IMR-90 (cell line): ENCODE data around the gene KRTAP5-4. TPM values are rescaled to one million over a fixed set of nuclear protein-coding genes. Genes with fewer than 3 reads are reported as not detected.

Source experiments
- ATAC-seq: fragments of 200-7000 bp; cut with Tn5 transposase; 2 replicates; pipeline ENCODE4 v1.9.1; 2020; ENCODE audit warnings: low read depth, mild to moderate bottlenecking, moderate library complexity
- BruUV-seq: library from RNA; stranded (reverse); fragments of 400-500 nt; replicated peaks from 2 replicates; lab custom pipeline; 2021; lab: Mats Ljungman, UMichigan
- CTCF ChIA-PET: fragments of 300-600 bp; formaldehyde crosslinking; extraction: SDS; loops from one replicate; lab custom pipeline; 2021; ENCODE audit warnings: antibody characterized with exemption; lab: Yijun Ruan, JAX
- POLR2A ChIA-PET: fragments of 300-600 bp; sonication (Branson Sonifier 250); formaldehyde crosslinking; loops from one replicate; lab custom pipeline; 2022; ENCODE audit warnings: antibody characterized with exemption; ENCODE audit not compliant: unreplicated experiment; lab: Charles Lee
- DNase-seq: peaks from one replicate; pipeline ENCODE4 v3.0.0; 2013
- H2AFZ ChIP-seq: replicated peaks from 2 replicates; pipeline ENCODE3; 2013; ENCODE audit warnings: low read length, mild to moderate bottlenecking; ENCODE audit not compliant: poor library complexity
- H2AK5ac ChIP-seq: 2 replicates; pipeline ENCODE4 v1.6.1; 2013; ENCODE audit warnings: low read depth, low read length, inconsistent platforms
- H2AK9ac ChIP-seq: replicated peaks from 2 replicates; pipeline ENCODE3; 2013; ENCODE audit warnings: mild to moderate bottlenecking, low read depth, low read length, moderate library complexity; ENCODE audit not compliant: poor library complexity
- H2BK120ac ChIP-seq: 2 replicates; pipeline ENCODE4 v1.6.1; 2013; ENCODE audit warnings: low read depth, low read length, inconsistent platforms
- H2BK15ac ChIP-seq: 3 replicates; pipeline ENCODE4 v1.6.1; 2013; ENCODE audit warnings: low read depth, low read length, inconsistent platforms
- H2BK20ac ChIP-seq: 2 replicates; pipeline ENCODE4 v1.6.1; 2013; ENCODE audit warnings: low read depth, mild to moderate bottlenecking, inconsistent platforms, low read length, moderate library complexity
- H2BK5ac ChIP-seq: 2 replicates; pipeline ENCODE4 v1.6.1; 2013; ENCODE audit warnings: mild to moderate bottlenecking, low read depth, low read length, inconsistent platforms; ENCODE audit not compliant: poor library complexity, severe bottlenecking
- H3K14ac ChIP-seq: replicated peaks from 2 replicates; pipeline ENCODE4 v1.6.1; 2013; ENCODE audit warnings: low read depth, low read length, inconsistent platforms
- H3K18ac ChIP-seq: 2 replicates; pipeline ENCODE4 v1.6.1; 2013; ENCODE audit warnings: low read depth, low read length, control low read depth
- H3K23ac ChIP-seq: 2 replicates; pipeline ENCODE4 v1.6.1; 2013; ENCODE audit warnings: low read depth, low read length, inconsistent platforms
- H3K27ac ChIP-seq: 2 replicates; pipeline ENCODE4 v1.5.1; 2013; ENCODE audit warnings: mild to moderate bottlenecking, control low read depth, low read length; ENCODE audit not compliant: insufficient read depth
- H3K27me3 ChIP-seq: 2 replicates; pipeline ENCODE4 v1.6.1; 2013; ENCODE audit warnings: low read length; ENCODE audit not compliant: control insufficient read depth, insufficient read depth
- H3K36me3 ChIP-seq: 2 replicates; pipeline ENCODE4 v1.6.1; 2013; ENCODE audit warnings: low read length, mixed read lengths; ENCODE audit not compliant: control insufficient read depth, insufficient read depth
- H3K4ac ChIP-seq: 2 replicates; pipeline ENCODE4 v1.6.1; 2013; ENCODE audit warnings: low read depth, low read length, inconsistent platforms
- H3K4me1 ChIP-seq: 2 replicates; pipeline ENCODE4 v1.6.1; 2013; ENCODE audit warnings: low read length, mixed read lengths; ENCODE audit not compliant: control insufficient read depth, insufficient read depth
- H3K4me2 ChIP-seq: 2 replicates; pipeline ENCODE4 v1.6.1; 2013; ENCODE audit warnings: low read depth, mild to moderate bottlenecking, control low read depth, low read length, moderate library complexity
- H3K4me3 ChIP-seq: 2 replicates; pipeline ENCODE4 v1.5.1; 2013; ENCODE audit warnings: low read depth, mild to moderate bottlenecking, control low read depth, low read length, moderate library complexity; ENCODE audit not compliant: insufficient read depth
- H3K56ac ChIP-seq: 2 replicates; pipeline ENCODE4 v1.6.1; 2013; ENCODE audit warnings: low read length, inconsistent platforms; ENCODE audit not compliant: insufficient read depth; ENCODE audit errors: extremely low read depth
- H3K79me1 ChIP-seq, 2 experiments: 2 replicates each; pipeline ENCODE4 v1.6.1; 2013; ENCODE audit warnings: low read length in 2 of 2, inconsistent platforms in 1 of 2, low read depth in 1 of 2
- H3K9ac ChIP-seq: 2 replicates; pipeline ENCODE4 v1.6.1; 2013; ENCODE audit warnings: low read depth, low read length, control low read depth
- H3K9me1 ChIP-seq: 2 replicates; pipeline ENCODE4 v1.6.1; 2013; ENCODE audit warnings: low read length, inconsistent platforms; ENCODE audit not compliant: insufficient read depth
- H3K9me3 ChIP-seq: 2 replicates; pipeline ENCODE4 v1.6.1; 2013; ENCODE audit warnings: low read length; ENCODE audit not compliant: control insufficient read depth, insufficient read depth
- H4K20me1 ChIP-seq: 2 replicates; pipeline ENCODE4 v1.6.1; 2013; ENCODE audit warnings: low read length, inconsistent platforms; ENCODE audit not compliant: insufficient read depth
- H4K5ac ChIP-seq: 2 replicates; pipeline ENCODE4 v1.6.1; 2013; ENCODE audit warnings: mild to moderate bottlenecking, low read depth, low read length, control low read depth
- H4K8ac ChIP-seq, 2 experiments: 2 replicates each; pipeline ENCODE4 v1.6.1; 2013; ENCODE audit warnings: low read depth in 2 of 2, low read length in 2 of 2, control low read depth in 1 of 2, inconsistent platforms in 1 of 2
- H4K91ac ChIP-seq: 2 replicates; pipeline ENCODE4 v1.6.1; 2013; ENCODE audit warnings: low read depth, low read length, inconsistent platforms; ENCODE audit not compliant: insufficient read depth
- SMC3 ChIP-seq: fragments of 150-350 bp; IDR thresholded peaks from 2 replicates; pipeline ENCODE4 v1.6.1; 2016; ENCODE audit warnings: low read depth, mild to moderate bottlenecking, antibody characterized with exemption, low read length, moderate library complexity
- WGBS, 2 experiments: methylation state at CpG; one replicate each; pipeline versions ENCODE4 v1.1.5 to v1.1.7; 2013; ENCODE audit warnings: missing lambda C conversion rate in 2 of 2; ENCODE audit not compliant: insufficient read length in 1 of 2; ENCODE audit errors: extremely low coverage in 2 of 2; 5-methylcytosine and 5-hydroxymethylcytosine counted together
- dilution Hi-C: fragments of 300-500 bp; cut with HindIII; formaldehyde crosslinking; loops from one replicate; pipeline ENCODE4 v1.14.3; 2018; ENCODE audit warnings: low sequenced_read_pairs; ENCODE audit not compliant: unreplicated experiment
- in situ Hi-C: fragments of 300-500 bp; cut with MboI; formaldehyde crosslinking; loops from 3 replicates; pipeline ENCODE4 v1.14.3; 2019; ENCODE audit warnings: low sequenced_read_pairs, inconsistent platforms, mixed read lengths
- intact Hi-C: fragments of 100-400 bp; cut with micrococcal nuclease; formaldehyde crosslinking; loops from 2 replicates; pipeline ENCODE4 v1.10.0; 2022
- polyA plus RNA-seq, 3 experiments: library from polyadenylated mRNA; depleted of rRNA; stranded (reverse); fragments of >200 nt; gene quantifications; 2 replicates each; pipeline ENCODE4 v1.2.3, GENCODE V29; 2012; ENCODE audit warnings: low replicate concordance in 1 of 3
- total RNA-seq: library from RNA; depleted of rRNA; stranded (reverse); fragments of >200 nt; gene quantifications from 2 replicates; pipeline ENCODE4 v1.2.3, GENCODE V29; 2012
- TF ChIP-seq, protein P1 (sequence below): fragments of 150-350 bp; IDR thresholded peaks from 2 replicates; pipeline ENCODE4 v1.6.1; 2017; ENCODE audit warnings: mild to moderate bottlenecking, antibody characterized with exemption, low read length, low read depth
- TF ChIP-seq, protein P2 (sequence below): fragments of 150-350 bp; IDR thresholded peaks from 2 replicates; pipeline ENCODE4 v1.6.1; 2016; ENCODE audit warnings: low read depth, mild to moderate bottlenecking, low read length, moderate library complexity, borderline replicate concordance

The KRTAP5-4 gene
- total and polyA plus RNA-seq, 2 of the 4 experiments (the other 2 are of a cell fraction): not detected

GRCh38 chr11:1573903-1574237, 48.1 kb downstream of the KRTAP5-4 start:
- Histone ChIP-seq H3K14ac (no peak overlapping the region), H2BK120ac (no peak overlapping the region), H2BK20ac (no peak overlapping the region), H3K9me3 (peaks cover 8% of the 10 kb centered on the region), H2BK5ac (no peak overlapping the region), H3K56ac (no peak overlapping the region), H3K4ac (no peak overlapping the region), H2AK5ac (no peak overlapping the region), H3K4me2 (no peak overlapping the region), H2AFZ (peak overlapping the region; percentile 72), H3K27ac (no peak overlapping the region), H4K20me1 (peaks cover 33% of the 10 kb centered on the region), H4K5ac (no peak overlapping the region), H2BK15ac (no peak overlapping the region), H4K91ac (no peak overlapping the region), H3K27me3 (peaks cover 31% of the 10 kb centered on the region), H3K4me3 (no peak overlapping the region), H3K36me3 (no peaks in the 10 kb centered on the region), H2AK9ac (no peak overlapping the region), H4K8ac (no peak overlapping the region), H3K4me1 (peaks cover 3% of the 10 kb centered on the region), H3K79me1 (peaks cover 11 to 21% of the 10 kb centered on the region in 2 experiments; a peak in 2 of 4 replicates), H3K9me1 (no peaks in the 10 kb centered on the region), H3K18ac (no peak overlapping the region), H3K23ac (no peak overlapping the region), H3K9ac (no peak overlapping the region)
- ATAC-seq (no peak), DNase-seq (no peak)
- dilution Hi-C loops (no loop called here), intact Hi-C loops (loop anchor here (1.0 kb wide), 1 partner anchor 28 kb away; no protein-coding TSS in a partner anchor), in situ Hi-C loops (no loop called here)
- POLR2A ChIA-PET: no interaction called here
- no TSS peak for BruUV-seq
- CTCF ChIA-PET: interaction anchor here (1.1 to 4.4 kb wide), 4 partner anchors 17 to 306 kb away, joined by 3 to 30 read pairs (median 8); no protein-coding TSS in a partner anchor
- 0% methylated on average over 2 of the region's 7 CpGs; no CpG with 5 or more reads in 1 of the 2 experiments for WGBS, 2 experiments
- TF ChIP-seq, protein P1, sequence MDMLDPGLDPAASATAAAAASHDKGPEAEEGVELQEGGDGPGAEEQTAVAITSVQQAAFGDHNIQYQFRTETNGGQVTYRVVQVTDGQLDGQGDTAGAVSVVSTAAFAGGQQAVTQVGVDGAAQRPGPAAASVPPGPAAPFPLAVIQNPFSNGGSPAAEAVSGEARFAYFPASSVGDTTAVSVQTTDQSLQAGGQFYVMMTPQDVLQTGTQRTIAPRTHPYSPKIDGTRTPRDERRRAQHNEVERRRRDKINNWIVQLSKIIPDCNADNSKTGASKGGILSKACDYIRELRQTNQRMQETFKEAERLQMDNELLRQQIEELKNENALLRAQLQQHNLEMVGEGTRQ: no peak
- no peak for TF ChIP-seq SMC3
- TF ChIP-seq, protein P2, sequence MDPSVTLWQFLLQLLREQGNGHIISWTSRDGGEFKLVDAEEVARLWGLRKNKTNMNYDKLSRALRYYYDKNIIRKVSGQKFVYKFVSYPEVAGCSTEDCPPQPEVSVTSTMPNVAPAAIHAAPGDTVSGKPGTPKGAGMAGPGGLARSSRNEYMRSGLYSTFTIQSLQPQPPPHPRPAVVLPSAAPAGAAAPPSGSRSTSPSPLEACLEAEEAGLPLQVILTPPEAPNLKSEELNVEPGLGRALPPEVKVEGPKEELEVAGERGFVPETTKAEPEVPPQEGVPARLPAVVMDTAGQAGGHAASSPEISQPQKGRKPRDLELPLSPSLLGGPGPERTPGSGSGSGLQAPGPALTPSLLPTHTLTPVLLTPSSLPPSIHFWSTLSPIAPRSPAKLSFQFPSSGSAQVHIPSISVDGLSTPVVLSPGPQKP: no peak
